GM21360 (cell line): ENCODE measurements around the gene TRIM50.
"Not testable (repeated sequence)": the region's sequence is repeated elsewhere in the genome, so short reads cannot be mapped to it uniquely, and the experiment has no call there.

Source experiments
- ATAC-seq: cut with Tn5 transposase; IDR thresholded peaks from one replicate; pipeline ENCODE4 v1.9.1; 2021; ENCODE audit warnings: mild to moderate bottlenecking, moderate library complexity; ENCODE audit not compliant: unreplicated experiment

TRIM50 gene

GRCh38 chr7:73327922-73328321 lies at the start of gene TRIM50, which contains the start of gene FKBP6:
Gene TRIM50, minus strand, starts transcription at chr7:73328082. Its CDS starts 3,295 bp downstream, at chr7:73324787.
Gene FKBP6, plus strand, starts transcription at chr7:73328161. Its CDS starts 268 bp downstream, at chr7:73328429.
- not testable (repeated sequence) for ATAC-seq

DNA sequence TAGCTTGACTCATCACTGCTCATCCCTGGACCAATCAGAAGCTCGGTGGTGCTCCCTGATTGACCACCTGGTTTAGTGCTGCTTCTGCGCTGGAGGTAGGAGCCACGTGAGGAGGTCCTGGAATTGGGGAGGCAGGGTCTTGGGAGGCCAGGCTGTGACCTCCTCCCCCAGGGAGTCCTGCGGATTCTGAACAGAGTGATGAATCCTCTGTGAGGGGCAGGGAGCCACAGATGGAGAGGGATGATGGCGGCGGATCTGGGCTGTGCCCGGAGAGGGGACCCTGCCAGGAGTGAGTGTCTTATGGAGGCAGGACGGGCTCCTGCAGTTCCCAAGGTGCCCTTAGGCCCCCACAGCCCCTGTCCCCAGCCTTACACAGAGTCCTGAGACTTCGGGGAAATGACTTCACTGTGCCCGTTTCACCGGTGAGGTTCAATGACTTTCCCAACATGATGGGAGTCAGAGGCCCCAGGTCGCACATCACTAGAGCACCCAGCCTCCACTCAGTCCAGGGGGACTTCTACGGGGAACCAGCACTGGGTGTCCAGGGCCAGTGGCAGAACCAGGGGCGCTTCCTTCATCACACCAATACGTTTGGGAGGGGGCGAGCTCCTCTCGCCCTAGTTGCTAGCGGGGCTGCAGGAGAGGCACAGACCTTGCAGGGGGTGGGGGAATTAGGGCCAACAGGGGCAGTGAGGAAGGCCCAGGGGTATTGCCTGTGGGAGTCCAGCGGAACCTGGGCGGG lies 49.0 kb upstream of the TRIM50 start:
- ATAC-seq: no peak

DNA sequence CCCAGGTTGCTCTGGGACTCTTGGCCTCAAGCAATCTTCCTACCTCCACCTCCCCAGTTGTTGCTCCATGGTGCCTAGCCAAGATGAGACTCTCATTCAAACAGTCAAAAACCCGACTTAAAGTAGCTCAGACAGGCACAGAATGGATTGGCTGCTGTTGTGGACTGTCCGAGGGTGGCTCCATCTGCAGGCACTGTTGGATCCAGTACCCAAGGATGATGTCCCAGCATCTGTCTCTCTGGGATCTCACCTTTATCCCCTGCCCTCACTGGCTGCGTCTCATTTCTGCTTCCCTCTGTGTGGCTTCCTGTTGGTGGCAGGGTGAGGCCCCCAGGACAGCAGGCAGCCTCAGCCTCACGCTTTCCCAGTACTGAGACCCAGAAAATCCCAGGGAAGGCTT lies 48.4 kb upstream of the TRIM50 start:
- not testable (repeated sequence) for ATAC-seq

GRCh38 chr7:73373741-73374140 lies 45.9 kb upstream of the TRIM50 start:
- ATAC-seq: no peak

DNA sequence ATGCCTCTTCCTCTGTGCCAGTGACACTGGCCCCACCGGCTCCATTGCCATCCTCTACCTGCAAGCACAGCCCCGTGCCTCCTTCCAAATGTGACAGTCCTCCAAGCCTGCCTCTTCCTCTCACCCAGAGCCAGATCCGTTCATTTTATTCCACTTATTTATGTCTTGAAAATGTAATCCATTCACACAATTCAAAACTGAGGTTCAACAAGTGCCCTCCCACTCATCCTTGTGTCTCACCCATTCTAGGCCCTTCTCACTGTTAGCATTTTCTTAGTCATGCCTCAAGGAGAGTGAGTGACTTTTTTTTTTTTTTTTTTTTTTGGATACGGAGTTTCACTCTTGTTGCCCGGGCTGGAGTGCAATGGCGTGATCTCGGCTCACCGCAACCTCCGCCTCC lies 41.7 kb upstream of the TRIM50 start:
- ATAC-seq: no peak

GRCh38 chr7:73369009-73369408 lies 41.1 kb upstream of the TRIM50 start:
- no peak for ATAC-seq

- ATAC-seq: no peak
Measured at GRCh38 chr7:73366990-73367389, 39.1 kb upstream of the TRIM50 start.

DNA sequence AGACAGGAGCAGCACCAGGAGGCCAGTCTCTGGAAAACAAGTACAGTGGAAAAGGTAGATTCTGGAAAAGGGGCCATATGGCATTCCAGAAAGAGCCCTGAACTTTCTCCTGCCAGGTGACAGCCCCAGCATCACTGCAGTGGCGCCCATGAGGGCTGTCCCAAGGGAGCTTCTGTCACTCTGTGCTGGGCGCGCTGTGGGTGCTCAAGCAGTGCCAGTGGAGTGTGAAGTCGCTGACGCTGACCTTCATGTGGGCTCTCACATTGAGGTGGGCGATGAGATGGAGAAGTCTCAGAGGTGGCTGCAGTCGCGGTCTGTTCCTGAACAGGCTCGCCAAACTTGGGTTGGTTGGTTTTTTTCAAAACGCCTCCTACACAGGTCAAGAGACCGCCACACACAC lies 38.2 kb upstream of the TRIM50 start:
- ATAC-seq: no peak

DNA sequence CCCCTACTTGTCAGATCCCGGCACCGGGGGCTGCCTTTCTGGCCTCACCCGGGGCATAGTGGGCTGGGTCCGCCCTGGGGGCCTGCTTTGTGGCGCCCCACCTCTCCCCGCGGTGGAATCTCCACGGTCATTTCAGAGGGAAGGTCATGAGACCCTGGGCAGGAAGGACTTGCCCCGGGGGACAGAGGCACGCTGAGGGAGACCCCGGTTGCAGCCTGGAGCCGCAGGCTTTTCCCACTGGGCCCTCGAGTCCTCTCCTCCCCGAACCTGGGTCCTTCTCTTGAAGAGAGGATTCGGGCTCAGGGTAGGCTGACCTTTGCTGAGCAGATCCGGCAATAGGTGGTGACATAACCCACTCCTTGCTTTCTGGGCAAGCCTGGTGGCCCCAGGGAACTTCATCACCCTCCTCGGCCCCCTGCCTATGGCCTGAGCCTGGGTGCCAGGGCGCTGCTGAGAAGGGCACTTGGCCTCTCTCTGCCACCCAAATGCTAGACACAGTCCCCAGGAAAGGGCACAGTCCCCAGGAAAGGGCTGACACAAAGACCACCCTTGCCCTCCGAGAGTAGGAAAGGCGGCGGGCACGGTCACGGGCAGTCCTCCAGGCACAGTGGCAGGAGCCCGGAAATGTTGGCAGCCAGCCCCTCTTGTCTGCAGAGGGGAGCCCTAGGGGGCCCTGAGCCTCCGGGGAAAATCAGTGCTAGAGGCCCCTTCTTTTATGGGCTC lies 36.3 kb upstream of the TRIM50 start:
- ATAC-seq: no peak

DNA sequence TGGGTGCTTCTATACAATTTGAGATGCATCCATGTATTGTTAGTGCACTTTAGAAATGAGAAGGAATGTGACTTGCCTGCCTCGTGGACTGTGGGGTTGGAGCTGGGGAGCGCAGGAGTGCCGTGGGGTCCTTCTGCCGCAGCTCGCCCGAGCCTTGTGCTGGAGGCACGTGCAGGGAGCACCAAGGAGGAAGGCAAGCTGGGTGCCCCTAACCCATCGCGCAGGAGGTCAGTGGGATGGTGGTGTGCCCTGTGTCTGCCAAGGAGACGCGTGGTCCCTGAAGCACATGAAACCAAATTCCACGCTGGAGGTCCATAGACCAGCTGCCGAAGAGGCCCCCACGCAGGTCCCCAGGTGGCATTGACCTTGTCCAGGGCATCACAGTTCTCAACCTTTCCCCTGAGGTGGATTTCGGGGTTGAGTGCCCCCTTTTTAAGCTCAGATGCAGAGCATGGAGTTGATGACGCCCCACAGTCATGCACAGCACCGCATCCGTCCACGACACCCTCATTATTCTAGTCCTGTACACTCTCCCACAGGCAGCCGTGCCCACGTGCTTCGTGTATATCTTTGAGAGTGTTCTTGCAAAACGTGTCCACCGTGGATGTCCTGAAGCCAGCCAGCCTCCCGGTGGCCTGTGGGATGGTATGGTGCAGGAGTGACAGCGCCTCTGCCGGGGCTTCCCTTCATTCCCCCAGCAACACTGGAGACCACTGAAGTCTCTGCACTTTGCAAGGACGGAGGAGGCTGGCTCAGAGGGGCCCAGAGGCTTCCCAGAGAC lies 35.5 kb upstream of the TRIM50 start:
- no peak for ATAC-seq

GRCh38 chr7:73360590-73360989 lies 32.7 kb upstream of the TRIM50 start:
- ATAC-seq: not testable (repeated sequence)

DNA sequence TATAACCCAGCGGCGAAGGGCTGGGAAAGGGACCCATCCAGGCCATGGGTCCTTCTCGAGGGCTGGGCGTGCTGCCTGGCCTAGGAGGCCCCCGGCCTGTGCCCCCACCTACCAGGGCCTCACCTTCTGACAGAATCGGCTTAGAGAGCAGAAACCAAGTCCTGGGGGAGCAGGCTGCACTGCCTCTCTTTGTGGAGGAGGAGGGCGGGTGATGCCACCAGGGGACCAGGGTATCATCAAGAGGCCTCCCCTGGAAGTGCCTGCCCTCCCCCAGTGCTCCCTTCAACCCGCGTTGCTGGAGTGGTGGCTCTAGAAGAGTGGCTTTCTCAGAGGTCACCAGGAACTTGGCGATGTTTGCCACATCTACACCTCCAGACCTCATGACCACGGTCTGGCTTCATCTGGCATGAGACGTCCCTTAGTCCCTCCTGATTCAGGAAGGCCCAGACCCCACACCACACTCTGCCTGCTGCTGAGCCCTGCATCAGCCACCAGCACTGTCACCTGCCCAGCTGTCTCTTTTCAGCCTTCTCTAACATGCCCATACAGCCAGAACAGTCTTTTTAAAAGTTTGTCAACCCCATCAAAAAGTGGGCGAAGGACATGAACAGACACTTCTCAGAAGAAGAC lies 32.0 kb upstream of the TRIM50 start:
- ATAC-seq: no peak

GRCh38 chr7:73359306-73359705 lies 31.4 kb upstream of the TRIM50 start:
- no peak for ATAC-seq

- no peak for ATAC-seq
Measured at GRCh38 chr7:73358590-73359275, 30.9 kb upstream of the TRIM50 start.

- no peak for ATAC-seq
Measured at GRCh38 chr7:73356159-73356558, 28.3 kb upstream of the TRIM50 start.

- ATAC-seq: no peak
Measured at GRCh38 chr7:73354821-73355220, 26.9 kb upstream of the TRIM50 start.

DNA sequence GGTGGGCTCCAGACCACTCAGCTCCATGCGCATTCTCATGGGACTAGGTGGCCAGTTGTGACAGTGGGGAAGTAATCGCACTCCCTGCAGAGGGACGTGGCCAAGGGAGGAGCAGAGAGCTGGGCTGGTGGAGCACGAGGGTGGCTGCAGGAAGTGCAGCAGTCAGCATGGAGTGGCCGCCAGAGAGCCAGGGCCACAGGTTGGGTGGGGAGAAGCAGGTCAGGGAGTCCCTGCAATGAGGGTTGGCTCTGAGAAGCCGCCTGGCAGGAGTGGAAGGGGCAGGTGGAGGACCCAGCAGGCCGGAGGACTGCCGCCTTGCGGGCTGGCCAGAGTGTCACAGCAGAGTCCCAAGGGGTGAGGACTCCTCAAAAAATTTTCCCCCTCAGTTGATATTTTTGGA lies 26.3 kb upstream of the TRIM50 start:
- no peak for ATAC-seq

DNA sequence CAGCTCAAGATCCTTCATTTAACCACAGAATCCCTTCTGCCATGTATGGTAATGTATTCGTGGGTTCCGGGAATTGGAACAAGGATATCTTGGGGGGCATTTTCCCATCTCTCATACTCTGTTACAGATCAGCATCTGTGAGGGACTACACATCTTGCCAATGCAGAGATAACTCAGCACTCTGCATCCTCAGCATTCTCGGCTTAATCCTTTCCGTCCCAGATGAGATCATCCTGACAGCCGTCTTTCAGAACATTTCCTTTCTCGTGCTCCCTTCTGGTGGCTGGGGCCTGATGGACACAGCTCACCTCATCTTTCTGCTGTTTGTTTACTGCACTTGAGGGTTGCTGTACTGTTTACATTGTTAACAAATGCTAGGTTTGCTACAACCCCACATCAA lies 25.4 kb upstream of the TRIM50 start:
- ATAC-seq: no peak

DNA sequence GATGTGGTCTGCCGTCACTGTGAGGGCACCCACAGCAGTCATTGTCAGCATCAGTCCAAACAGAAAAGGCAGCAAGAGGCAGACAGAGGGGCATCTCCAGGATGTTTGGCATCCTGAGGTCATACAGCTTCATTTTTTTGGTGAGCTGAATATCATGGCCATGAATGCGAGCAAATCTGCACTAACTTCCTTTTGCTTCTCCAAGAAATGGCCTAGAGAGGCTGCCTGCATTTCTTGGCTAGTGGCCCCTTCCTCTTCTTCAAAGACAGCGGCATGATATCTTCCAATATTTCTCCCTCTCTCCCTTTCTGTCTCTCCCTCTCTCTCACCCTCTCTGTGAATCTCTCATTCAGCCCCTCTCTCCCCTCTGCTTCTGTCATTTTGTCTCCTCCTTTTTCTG lies 24.9 kb upstream of the TRIM50 start:
- ATAC-seq: no peak

GRCh38 chr7:73351447-73352167 lies 23.7 kb upstream of the TRIM50 start:
- no peak for ATAC-seq
